IMR-90 (cell line): ENCODE data around the gene SNX30.
"Not testable (repeated sequence)": the region's sequence is repeated elsewhere in the genome, so short reads cannot be mapped to it uniquely, and the experiment has no call there.

Experiments used
- CTCF ChIP-seq: conservative IDR thresholded peaks from 2 replicates; pipeline ENCODE4 v1.5.1; 2012; ENCODE audit warnings: mild to moderate bottlenecking, low read depth, low read length, improper control_type of control experiment
- NFE2L2 ChIP-seq: fragments of 150-350 bp; IDR thresholded peaks from 2 replicates; pipeline ENCODE4 v1.6.1; 2016; ENCODE audit warnings: low read depth, mild to moderate bottlenecking, low read length
- POLR2A ChIP-seq: IDR thresholded peaks from 2 replicates; pipeline ENCODE4 v1.6.1; 2012; ENCODE audit warnings: mild to moderate bottlenecking, low read depth, low read length

DNA sequence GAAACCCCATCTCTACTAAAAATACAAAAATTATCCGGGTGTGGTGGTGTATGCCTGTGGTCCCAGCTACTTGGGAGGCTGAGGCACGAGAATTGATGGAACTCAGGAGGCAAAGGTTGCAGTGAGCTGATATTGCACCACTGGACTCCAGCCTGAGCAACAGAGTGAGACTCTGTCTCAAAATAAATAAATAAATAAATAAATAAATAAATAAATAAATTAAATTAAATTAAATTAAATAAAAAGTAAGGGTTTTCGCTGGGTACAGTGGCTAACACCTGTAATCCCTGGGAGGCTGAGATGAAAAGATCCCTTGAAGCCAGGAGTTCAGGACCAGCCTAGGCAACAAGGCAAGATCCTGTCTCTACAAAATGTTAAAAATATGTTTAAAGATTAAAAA is 27.8 kb upstream of the SNX30 start:
- not testable (repeated sequence) for TF ChIP-seq CTCF, POLR2A, NFE2L2
